NCI-H748 treated with DMSO at 0.1 percent for 48 hours (cell line): ENCODE measurements around the gene FARP1.

ENCODE experiments used
- DNase-seq: peaks from one replicate; lab custom pipeline; 2025; lab: John Stamatoyannopoulos, UW

Gene FARP1

DNA sequence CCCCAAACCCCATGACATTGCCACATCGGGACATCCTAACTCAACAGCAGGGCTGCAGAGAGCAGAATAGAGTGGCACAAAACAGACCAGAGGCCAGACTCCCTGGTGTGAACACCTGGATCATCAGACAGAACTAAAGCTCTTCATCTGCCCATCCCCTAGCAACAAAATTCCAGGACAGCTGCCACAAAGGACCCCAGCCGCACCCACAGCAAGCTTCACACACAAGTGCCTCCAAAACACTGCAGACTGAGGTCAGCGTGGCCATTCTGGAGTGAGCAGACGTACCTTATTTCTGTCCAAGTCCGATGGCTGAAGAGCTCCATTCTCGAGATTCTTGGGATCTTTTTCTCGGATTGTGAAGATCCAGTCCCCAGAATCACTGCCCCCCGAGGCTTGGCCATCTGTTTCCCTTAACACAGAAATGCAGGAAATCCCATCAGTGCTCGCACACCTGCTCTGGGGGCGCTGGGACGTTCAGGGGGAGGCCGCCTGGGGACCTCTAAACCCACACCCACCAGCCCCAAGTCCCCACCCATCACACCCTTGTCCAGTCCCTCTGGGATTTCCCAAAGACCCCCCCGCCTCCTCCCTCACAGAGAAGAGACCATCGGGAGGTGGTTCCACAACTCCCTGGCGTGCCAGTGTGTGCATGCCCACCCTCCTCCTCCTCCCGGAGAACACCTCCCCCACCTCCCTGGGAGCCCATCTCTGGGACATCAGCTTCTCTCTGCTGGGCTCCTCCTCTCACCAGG is 318.8 kb downstream of the FARP1 start:
- DNase-seq = no peak

DNA sequence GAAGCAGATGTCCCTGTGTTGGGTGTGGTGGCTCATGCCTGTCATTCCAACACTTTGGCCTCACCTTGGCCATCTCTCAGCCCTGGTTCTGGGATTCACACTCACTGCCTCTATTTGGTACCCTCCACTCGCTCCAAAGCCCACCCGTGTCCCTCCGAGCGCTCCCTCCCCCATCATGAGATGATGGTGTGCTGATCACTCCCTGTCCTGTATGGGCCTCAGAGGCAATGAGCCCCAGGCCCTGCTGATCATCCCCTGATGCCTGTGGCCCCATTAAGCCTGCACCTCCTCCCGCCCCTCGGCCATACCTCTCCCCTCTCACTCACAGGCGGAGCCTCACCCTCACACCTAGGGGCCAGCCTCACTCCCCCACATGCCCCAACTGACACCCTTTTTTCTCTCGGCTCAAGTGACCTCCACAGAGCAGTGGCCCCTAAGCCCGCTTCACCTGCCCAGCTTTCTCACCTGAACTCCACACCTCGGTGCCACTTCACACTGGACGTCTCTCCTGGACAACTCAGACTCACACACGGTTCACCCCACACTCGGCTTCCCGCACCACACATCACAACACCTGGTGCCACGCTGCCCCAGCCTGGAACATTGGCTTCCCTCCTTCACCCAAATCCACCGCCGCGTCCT is 319.5 kb downstream of the FARP1 start:
- no peak for DNase-seq

DNA sequence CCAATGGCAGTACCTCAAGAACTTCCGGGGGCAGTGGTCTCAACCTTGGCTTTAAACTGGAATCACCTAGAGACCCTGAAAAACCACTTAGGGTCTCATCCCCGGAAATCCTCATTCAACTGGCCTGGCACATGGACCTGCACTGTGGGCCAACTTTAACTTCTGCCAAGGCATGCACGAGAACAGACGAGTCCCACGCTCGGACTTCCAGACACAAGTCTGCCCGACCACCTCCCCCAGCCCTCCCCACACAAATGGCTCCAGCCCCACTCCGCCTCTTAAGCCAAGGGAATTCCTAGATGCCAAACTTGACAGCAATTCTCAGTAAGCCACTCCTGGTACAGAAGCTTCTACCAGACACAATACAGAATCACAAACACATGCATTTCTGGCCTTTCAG is 320.1 kb downstream of the FARP1 start:
- DNase-seq = no peak

DNA sequence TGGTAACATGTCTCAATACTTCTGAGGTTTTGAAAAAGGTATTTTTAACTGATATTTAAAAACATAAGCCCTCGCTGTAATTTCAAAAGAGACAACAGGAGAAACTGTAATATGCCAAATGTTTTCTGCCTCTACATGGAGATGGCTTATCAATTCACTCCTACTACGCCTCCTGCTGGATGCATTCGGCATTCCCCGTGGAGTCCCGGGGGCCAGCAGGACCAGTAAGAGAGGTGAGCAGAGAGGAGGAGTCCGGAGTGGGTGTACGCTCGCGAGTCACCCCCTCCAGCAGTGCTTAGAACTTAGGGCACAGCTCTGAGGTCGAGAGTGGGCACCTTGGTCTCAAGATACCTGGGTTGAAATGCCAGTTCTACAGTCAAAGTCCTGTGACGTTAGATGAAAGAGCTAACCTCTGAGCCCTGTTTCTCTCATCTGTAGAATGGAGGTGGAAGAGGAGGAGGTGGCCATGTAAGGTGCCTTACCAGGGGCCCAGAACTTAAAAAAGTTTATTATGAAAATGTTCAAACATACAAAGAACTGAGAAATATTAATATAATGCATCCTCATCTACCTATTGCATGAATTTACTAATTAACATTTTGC is 323.8 kb downstream of the FARP1 start:
- no peak for DNase-seq

DNA sequence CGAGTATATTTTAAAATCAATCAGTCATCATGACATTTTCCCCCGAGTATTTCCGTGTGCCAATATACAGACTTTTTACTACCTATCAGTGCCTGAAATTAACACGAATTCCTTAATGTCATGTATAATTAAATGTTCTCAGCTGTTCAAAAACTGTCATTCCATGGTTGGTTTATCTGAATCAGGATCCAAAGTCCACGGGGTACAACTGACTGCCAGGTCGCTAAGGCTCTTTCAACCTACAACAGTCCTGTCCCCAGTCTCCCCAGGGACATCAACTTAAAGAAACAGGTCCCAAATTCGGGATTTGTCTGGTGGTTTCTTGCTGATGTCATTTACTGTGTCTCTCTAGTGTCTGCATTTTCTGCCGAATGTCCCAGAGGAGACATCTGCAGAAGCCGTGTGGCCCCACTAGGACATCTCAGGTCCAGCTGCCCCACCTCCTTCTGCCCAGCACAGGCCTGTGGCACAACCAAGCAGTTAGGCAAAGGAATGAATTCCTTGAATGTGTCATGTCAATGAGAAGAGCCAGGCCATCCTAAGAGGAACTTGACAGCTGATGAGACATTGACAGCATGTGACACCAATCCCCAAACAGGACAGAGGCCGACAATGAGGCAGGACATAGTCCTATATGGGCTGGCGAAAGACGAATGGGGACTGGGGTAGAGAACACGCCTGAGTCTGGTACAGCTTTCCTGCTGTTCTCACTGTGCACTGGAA is 324.5 kb downstream of the FARP1 start:
- DNase-seq = no peak

DNA sequence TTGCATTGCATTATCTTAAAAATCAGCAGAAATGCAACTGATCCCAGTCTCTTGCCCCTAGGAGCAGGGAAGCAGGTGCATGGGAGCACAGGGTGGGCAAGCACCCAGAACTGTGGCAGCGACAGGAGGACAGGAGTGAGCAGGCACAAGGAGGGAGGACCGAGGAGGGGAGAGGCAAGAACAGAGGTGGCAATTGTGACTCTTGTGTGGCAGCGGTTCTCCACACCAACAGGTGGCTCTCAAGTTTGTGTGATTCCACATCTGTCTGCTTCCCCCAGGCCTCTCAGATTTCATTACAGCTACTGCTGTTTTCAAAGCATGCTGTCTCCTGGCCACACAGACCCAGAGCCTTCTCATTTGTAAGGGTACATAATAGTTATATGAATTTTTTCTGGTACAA is 325.5 kb downstream of the FARP1 start:
- no peak for DNase-seq

DNA sequence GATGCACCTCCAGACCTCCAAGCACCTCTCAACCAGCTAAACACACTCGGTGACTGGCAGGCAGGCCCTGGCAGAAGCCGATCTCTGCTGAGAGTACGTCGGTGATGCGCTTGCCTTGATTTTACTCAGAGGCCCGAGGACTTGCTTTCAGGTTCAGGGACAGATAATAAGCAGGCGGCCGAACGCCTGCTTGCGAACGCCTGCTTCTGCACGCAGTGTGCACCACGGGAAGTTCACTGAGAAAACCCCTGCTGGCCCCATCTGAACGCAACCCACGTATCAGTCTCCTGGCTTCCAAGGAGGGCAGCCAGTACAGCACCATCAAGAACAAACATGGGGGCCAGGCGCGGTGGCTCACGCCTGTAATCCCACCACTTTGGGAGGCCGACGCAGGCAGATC is 326.0 kb downstream of the FARP1 start:
- no peak for DNase-seq

DNA sequence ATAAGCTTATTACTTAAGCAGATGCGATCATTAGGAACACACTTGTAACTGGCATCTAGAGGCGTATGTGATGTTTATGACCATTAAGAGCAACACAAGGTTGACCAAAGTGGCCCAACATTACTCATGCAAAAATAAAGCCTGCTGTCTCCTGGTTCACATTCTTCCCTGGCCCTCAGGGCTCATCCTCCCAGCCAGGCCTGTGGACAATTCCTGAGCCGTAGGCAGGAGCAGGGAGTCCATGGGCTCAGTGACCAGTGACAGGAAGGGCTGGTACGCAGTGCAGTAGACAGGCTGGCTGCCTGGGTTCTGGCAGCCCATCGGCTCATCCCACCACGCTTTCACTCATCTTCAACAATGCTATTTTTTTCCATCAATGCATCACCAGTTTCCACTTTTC is 328.0 kb downstream of the FARP1 start:
- no peak for DNase-seq

DNA sequence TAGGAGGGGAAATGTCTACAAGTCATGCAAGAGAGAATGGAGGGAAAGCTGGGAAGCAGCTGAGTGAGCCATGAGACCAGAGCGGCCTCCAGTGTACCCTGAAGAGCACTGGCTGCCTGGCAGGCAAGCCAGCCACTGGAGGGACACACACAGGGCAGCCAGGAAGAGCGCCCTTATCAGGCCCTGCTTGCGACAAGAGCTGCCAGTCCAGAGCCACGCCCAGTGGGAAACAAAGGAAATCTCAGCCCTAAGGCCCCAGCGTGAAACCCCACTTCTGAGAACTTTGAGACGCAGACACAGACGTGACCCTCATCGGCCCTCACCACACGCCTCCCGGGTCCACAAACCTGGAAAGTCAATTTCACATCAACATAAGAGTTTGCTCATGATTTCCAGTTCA is 329.0 kb downstream of the FARP1 start:
- DNase-seq = no peak

DNA sequence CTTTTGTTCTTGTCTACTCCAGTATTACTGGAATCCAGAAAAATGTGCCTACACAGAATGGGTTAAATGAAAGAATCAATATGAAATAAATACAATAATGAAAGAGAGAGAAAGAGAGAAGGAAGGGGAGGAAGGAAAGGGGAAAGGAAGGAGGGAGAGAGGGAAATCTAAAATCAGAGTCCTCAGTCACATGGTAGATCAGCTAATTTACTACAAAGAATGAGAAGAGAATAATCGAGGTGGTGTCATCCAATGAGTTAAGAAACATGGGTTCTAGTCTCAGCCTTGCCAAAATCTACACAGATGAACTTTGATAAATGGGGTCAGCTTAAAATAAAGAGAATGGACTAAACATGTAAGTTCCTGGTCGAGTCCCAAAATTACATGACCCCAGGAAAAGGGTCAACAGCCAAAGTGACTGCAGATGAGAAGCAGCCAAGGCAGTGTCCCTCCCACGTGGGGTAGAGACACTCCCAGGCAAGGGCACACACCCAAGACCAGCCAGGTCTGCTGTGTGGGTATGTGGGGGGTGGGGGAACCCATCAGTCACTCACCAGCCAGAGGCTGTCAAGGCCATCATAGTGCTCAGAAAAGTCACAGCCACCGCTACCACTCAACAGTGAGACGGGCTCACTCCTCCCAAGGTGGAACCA is 330.4 kb downstream of the FARP1 start:
- no peak for DNase-seq

DNA sequence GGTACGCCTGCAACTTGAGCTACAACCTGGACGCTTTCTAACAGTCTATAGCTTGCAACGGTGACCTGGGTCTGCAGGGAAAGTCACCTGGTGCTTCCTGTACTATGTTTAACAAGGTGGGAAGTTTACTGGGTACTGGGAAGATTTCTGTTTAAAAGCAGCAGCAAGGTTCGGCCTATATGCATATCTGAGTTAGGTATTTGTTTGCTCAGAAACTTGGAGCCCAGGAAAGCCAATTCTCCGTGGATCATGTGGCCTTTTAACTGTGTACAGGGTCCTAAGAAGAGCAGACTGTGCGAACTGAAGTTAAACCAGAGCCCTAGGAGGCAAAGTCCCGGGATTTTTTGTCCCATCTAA is 330.9 kb downstream of the FARP1 start:
- DNase-seq = no peak

DNA sequence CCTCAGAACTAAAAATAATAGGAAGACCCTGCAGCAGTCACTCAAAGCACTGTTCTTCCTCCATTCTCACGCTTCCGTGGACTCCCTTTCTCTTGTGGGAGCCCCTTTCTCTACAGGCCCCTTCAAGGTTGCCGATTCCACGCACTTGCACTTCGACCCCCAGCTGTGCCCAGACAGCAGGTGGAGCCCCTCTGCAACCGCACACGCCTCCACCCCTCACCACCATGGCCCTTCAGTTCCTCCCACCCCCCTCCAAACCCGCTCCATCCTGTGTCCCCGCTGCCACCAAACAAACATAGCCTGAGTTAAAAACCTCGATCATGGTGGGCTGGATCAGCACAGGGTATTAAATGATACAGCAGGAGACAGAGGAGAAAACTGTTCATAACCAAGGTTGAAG is 331.4 kb downstream of the FARP1 start:
- DNase-seq = no peak

DNA sequence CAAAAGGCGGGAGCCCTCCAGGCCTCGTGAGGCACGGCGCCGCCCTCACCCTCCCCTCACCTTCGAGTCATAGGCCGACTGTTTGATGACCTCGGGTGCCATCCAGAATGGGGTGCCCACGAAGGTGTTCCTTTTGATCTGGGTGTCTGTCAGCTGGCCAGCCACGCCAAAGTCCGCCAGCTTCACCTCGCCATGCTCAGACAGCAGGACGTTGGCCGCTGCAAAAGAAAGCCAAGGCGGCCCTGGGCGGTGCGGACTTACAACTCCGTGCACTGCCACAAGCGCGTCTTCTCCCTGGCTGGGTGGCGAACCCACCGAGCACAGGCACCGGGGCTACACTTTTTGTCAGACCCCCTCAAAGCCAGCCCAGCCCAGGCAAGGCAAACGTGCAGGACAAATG is 331.9 kb downstream of the FARP1 start:
- DNase-seq = no peak

DNA sequence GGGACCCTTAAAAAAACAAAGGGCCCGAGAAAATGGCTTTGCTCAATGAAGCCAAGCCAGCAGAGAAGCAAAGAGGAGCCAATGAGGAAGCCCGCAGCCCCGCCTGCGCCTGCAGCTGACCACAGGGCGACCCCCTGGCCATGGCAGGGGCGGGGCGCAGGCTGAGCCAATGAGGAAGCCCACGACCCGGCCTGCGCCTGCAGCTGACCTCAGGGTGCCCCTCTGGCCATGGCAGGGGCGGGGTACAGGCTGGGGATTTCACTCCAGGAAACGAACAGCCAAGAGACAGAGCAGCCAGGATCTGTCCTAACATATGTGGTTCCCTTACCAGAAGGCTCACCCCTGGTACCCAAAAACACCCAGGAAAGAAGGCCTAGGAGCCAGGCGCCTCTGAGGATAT is 332.6 kb downstream of the FARP1 start:
- DNase-seq = no peak

DNA sequence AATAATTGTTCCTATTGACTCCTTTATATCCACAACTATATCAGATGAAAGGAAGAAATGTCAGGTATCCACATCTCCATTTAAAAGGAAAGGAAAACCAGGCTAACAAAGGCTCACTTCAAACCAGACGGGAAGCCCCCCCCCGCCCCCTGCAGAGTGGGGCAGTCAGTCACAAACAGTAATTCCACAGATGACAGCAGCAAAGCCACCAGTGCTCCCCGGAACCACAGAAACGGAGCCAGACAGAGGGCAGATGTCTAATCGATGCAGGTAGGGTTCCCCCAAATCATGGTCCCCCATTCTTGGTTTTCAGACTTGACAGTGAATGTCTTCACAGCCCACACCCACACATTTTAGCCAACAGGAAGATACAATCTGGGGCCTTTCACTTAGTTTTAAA is 333.2 kb downstream of the FARP1 start:
- no peak for DNase-seq

DNA sequence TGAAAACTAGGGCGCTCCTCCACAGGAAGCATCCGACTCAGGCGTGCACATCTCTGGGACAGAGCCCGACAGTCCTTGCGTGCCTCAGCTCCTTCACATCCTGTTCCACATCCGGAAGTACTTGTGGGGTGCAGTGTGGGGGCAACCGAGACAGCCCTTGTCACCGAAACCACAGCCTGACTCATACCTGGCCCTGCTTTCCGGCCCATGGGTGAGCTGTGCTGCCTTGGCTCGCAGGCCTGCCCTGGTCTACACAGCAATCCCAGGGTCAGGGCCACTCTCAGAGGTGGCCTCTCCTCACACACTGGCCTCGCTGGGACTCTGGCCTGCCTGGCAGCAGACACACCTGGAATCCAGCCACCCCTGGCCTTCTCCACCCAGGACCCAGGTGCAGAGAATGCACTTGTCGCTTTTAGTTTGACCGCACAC is 333.7 kb downstream of the FARP1 start:
- no peak for DNase-seq

DNA sequence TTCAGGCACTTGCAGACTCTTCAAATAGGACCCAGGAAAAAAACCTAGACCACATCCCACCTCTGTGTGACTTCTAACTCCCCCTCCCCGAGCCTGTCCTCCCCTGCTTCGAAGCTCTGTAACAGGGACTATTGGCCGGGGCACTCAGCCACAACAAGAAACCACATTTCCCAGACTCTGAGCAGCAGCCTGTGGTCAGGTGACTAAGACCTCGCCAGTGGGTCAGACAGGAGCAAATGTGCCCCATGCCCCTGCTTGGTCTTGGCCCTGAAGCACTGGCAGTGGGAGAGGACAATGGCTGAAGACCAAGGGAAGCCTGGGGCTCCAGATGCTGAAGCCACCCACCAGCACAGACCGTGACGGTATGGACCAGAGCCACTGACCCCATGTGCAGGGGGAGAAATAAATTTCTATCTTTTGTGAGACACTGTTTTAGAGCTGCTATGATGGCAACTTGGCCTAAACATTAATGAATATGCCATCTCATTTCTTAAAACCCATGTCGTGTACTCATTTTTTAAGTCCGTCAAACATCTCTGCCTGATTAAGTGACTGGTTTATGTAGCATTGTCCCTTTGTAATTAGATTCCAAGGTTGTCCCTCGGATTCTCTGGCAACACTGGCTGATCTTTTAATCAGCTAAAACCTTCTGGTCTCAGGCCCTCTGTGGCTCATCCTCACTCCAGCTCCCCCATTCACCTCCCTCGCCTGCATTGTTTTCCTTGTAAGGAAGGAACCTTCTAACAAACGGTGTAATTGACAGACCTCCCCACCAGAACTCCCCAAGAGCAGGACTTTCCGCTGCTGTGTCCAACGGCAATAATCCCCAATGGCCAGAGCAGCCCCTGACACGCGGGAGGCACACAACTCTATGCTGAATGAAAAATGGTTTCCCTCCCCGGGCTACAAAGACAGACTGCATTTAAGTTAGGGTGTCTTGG is 335.6 kb downstream of the FARP1 start:
- no peak for DNase-seq

DNA sequence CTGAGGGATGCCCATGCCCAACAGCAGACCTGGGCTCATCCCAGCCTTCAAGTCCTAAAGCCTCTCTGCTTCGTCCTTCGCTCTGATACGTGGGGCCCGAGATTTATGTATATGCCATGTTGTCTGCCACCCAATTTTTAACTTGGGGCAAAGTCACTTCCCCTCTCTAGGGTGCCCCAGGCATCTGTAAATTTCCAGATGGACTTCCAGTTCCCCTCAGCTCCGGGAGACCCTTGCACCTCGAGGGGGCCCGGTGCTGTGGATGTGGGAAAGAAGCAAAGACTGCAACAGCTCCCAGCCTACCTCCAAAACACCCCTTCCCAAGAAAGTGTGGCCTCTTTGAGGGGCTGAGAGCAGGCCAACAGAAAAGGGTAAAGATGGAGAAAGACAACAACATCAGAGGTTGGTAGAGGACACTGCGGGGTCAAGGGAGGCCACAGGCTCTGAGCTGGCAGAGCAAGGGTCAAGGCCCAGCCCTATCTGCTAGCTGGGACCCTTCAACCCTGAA is 336.7 kb downstream of the FARP1 start:
- no peak for DNase-seq

DNA sequence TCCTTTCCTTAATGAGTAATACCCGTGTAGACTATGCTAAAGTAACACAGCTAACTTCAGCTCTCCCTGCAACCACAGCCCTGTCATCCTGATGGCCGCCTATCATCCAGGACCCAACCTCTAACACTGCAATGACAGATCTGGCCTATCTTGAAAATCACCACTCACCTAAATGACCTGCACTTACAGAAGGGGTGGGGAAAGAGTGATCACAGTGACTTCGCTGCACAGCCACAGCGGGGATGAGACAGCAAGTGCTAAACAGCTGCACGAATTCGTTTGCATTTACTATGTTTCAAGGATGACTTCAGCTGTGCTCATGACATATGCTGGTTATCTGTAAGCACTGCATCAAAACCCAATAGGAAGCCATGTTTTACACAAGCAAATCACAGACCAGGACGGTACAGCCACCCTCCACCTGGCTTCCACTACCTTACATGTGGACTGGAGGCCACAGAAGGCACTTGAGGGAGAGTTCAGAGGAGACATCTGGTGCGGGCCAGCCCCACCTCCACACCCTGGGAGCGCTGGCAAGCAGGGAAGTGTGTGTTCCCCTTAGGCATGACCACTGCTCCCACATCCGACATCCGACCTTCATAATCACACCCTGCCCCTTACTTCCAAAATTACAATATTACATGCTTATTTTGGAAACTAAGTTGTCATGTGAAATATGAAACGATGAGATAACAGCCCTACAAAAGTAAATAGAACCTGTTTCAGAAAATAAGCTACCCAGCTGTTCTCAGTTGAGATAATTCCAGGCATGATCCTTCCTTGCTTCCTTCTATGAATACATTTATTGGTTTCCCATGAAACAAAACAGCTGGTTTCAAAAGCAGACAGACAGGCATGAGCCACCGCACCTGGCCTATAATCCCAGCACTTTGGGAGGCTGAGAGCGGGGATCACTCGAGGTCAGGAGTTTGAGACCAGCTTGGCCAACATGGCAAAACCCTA is 338.3 kb downstream of the FARP1 start:
- no peak for DNase-seq
